Keratinocyte (primary cell): Measurements from ENCODE around the gene GNA14.

Experiments
- CTCF ChIP-seq, 3 experiments: IDR thresholded peaks in 1 of 3; conservative IDR thresholded peaks in 1 of 3; optimal IDR thresholded peaks in 1 of 3; 2 replicates in 2 of 3; 3 replicates in 1 of 3; pipeline versions ENCODE3 to v1.5.1; 2011; ENCODE audit warnings: low read length in 3 of 3, mild to moderate bottlenecking in 3 of 3, moderate library complexity in 2 of 3, control low read depth in 1 of 3, inconsistent platforms in 1 of 3; ENCODE audit not compliant: insufficient read depth in 2 of 3; ENCODE audit errors: extremely low read depth in 1 of 3
- EZH2 ChIP-seq: IDR thresholded peaks from one replicate; pipeline ENCODE4 v1.6.1; 2012; ENCODE audit warnings: inconsistent platforms, mild to moderate bottlenecking, low read length, moderate library complexity

GRCh38 chr9:77440057-77440456 lies 208.1 kb downstream of the GNA14 start:
- TF ChIP-seq EZH2: no peak
- TF ChIP-seq CTCF (optimal IDR thresholded peaks at IDR 0.05 in 1 of 3, IDR thresholded peaks at IDR 0.05 in 1 of 3, conservative IDR thresholded peaks at IDR 0.05 in 1 of 3; ENCODE audit: extremely low read depth in 1 of 3, insufficient read depth in 2 of 3, low read length in 3 of 3): no peak
